Measurements from ENCODE around the gene TCF20.

Gene TCF20

GRCh38 chr22:42261296-42261695 is 9.2 kb downstream of the TCF20 start:
- no peak for DNase-seq (ENCODE audit: low read depth in 2 of 2)

- DNase-seq (ENCODE audit: low read depth in 2 of 2) = no peak
Measured at GRCh38 chr22:42258126-42258525, 12.3 kb downstream of the TCF20 start.

- no peak for DNase-seq (ENCODE audit: low read depth in 2 of 2)
Measured at GRCh38 chr22:42257386-42257785, 13.1 kb downstream of the TCF20 start.

- no peak for DNase-seq (ENCODE audit: low read depth in 2 of 2)
Measured at GRCh38 chr22:42256930-42257329, 13.5 kb downstream of the TCF20 start.

- DNase-seq (ENCODE audit: low read depth in 2 of 2) = no peak
Measured at GRCh38 chr22:42256220-42256619, 14.2 kb downstream of the TCF20 start.

- DNase-seq (ENCODE audit: low read depth in 2 of 2) = no peak
Measured at GRCh38 chr22:42249831-42250230, 20.6 kb downstream of the TCF20 start.

GRCh38 chr22:42248995-42249394 is 21.5 kb downstream of the TCF20 start:
- DNase-seq (ENCODE audit: low read depth in 2 of 2) = no peak

GRCh38 chr22:42247596-42247995 is 22.9 kb downstream of the TCF20 start:
- no peak for DNase-seq (ENCODE audit: low read depth in 2 of 2)

GRCh38 chr22:42243802-42244060 is 26.7 kb downstream of the TCF20 start:
- DNase-seq (ENCODE audit: low read depth in 2 of 2) = no peak

GRCh38 chr22:42236848-42237247 is 33.6 kb downstream of the TCF20 start:
- no peak for DNase-seq (ENCODE audit: low read depth in 2 of 2)

GRCh38 chr22:42236268-42236667 is 34.2 kb downstream of the TCF20 start:
- no peak for DNase-seq (ENCODE audit: low read depth in 2 of 2)

- DNase-seq (ENCODE audit: low read depth in 2 of 2) = no peak
Measured at GRCh38 chr22:42233879-42234278, 36.6 kb downstream of the TCF20 start.

- DNase-seq (ENCODE audit: low read depth in 2 of 2) = no peak
Measured at GRCh38 chr22:42231929-42232328, 38.5 kb downstream of the TCF20 start.

GRCh38 chr22:42229455-42230149 is 40.9 kb downstream of the TCF20 start:
- DNase-seq (ENCODE audit: low read depth in 2 of 2) = no peak

- DNase-seq (ENCODE audit: low read depth in 2 of 2) = no peak
Measured at GRCh38 chr22:42228483-42228882, 42.0 kb downstream of the TCF20 start.

- no peak for DNase-seq (ENCODE audit: low read depth in 2 of 2)
Measured at GRCh38 chr22:42227435-42227834, 43.0 kb downstream of the TCF20 start.

- DNase-seq (ENCODE audit: low read depth in 2 of 2) = no peak
Measured at GRCh38 chr22:42225841-42226240, 44.6 kb downstream of the TCF20 start.

GRCh38 chr22:42222140-42222539 is 48.3 kb downstream of the TCF20 start:
- no peak for DNase-seq (ENCODE audit: low read depth in 2 of 2)

All from stimulated activated CD8-positive, alpha-beta memory T cell treated with anti-CD3 and anti-CD28 coated beads, Interleukin-15, amount 100 ng/mL, for 48 hours (primary cell).